Hepatocyte (in vitro differentiated cells): ENCODE data around the gene SPHK2. TPM values are rescaled to one million over a fixed set of nuclear protein-coding genes. Genes with fewer than 3 reads are reported as not detected.
"Not testable (repeated sequence)": the region's sequence is repeated elsewhere in the genome, so short reads cannot be mapped to it uniquely, and the experiment has no call there.

Source experiments
- DNase-seq: peaks from one replicate; pipeline ENCODE4 v3.0.0-alpha.2; 2016; ENCODE audit warnings: low spot score
- H2AFZ ChIP-seq: fragments of 200-600 bp; sonication (generic); 2 replicates; pipeline ENCODE4 v1.6.0; 2016; ENCODE audit warnings: antibody characterized with exemption, mild to moderate bottlenecking
- H3K27ac ChIP-seq: fragments of 200-600 bp; sonication (generic); 2 replicates; pipeline ENCODE4 v1.5.1; 2016; ENCODE audit warnings: mild to moderate bottlenecking
- H3K27me3 ChIP-seq: fragments of 200-600 bp; sonication (generic); 2 replicates; pipeline ENCODE4 v1.6.1; 2016
- H3K36me3 ChIP-seq: fragments of 200-600 bp; sonication (generic); replicated peaks from 2 replicates; pipeline ENCODE4 v1.5.1; 2016; ENCODE audit warnings: low read depth; ENCODE audit not compliant: insufficient read depth
- H3K4me1 ChIP-seq: fragments of 200-600 bp; sonication (generic); 2 replicates; pipeline ENCODE4 v1.5.1; 2016; ENCODE audit warnings: mild to moderate bottlenecking, moderate library complexity; ENCODE audit not compliant: insufficient read depth
- H3K4me2 ChIP-seq: fragments of 200-600 bp; sonication (generic); 2 replicates; pipeline ENCODE4 v1.6.0; 2016
- H3K4me3 ChIP-seq: fragments of 200-600 bp; sonication (generic); 2 replicates; pipeline ENCODE4 v1.5.1; 2016; ENCODE audit warnings: mild to moderate bottlenecking
- H3K79me2 ChIP-seq: fragments of 200-600 bp; sonication (generic); 2 replicates; pipeline ENCODE4 v1.6.0; 2017; ENCODE audit warnings: mild to moderate bottlenecking
- H3K9me2 ChIP-seq: fragments of 200-600 bp; sonication (generic); replicated peaks from 2 replicates; pipeline ENCODE4 v1.6.0; 2017; ENCODE audit warnings: mild to moderate bottlenecking; ENCODE audit not compliant: insufficient read depth
- H3K9me3 ChIP-seq: fragments of 200-600 bp; sonication (generic); 2 replicates; pipeline ENCODE4 v1.5.1; 2016; ENCODE audit warnings: low read depth, mild to moderate bottlenecking
- H4K20me1 ChIP-seq: fragments of 200-600 bp; sonication (generic); 2 replicates; pipeline ENCODE4 v1.6.0; 2016; ENCODE audit warnings: mild to moderate bottlenecking; ENCODE audit not compliant: insufficient read depth, poor library complexity, severe bottlenecking
- CTCF ChIP-seq: fragments of 200-600 bp; sonication (generic); IDR thresholded peaks from 2 replicates; pipeline ENCODE4 v1.5.1; 2016; ENCODE audit warnings: antibody characterized with exemption, mild to moderate bottlenecking; ENCODE audit not compliant: poor library complexity
- EZH2 ChIP-seq: fragments of 200-600 bp; sonication (generic); IDR thresholded peaks from 2 replicates; pipeline ENCODE4 v1.6.1; 2016; ENCODE audit warnings: antibody characterized with exemption, mild to moderate bottlenecking, borderline replicate concordance
- EZH2phosphoT487 ChIP-seq: fragments of 200-600 bp; sonication (generic); IDR thresholded peaks from one replicate; pipeline ENCODE4 v1.6.1; 2018; ENCODE audit warnings: antibody characterized with exemption, mild to moderate bottlenecking, low read depth, moderate library complexity; ENCODE audit not compliant: unreplicated experiment, severe bottlenecking
- WGBS: methylation state at CpG from one replicate; pipeline ENCODE4 v1.1.6; 2016; ENCODE audit warnings: low lambda C conversion rate; ENCODE audit errors: missing lambda C conversion rate; 5-methylcytosine and 5-hydroxymethylcytosine counted together
- polyA plus RNA-seq: library from polyadenylated mRNA; unstranded; fragments of >200 nt; fragmentation: Nextera tagmentation; extraction: Ambion mirVana; gene quantifications from 2 replicates; pipeline ENCODE4 v1.2.1, GENCODE V29; 2016
- total RNA-seq: library from RNA; depleted of rRNA; stranded (reverse); fragments of >200 nt; gene quantifications from 2 replicates; pipeline ENCODE4 v1.2.3, GENCODE V29; 2014

SPHK2 gene
- total and polyA plus RNA-seq, 2 experiments from 2014 or later = 39.4 to 56.7 TPM

- H3K27ac ChIP-seq = peak overlapping the region; percentile 62
These were observed 57.2 kb downstream of the SPHK2 start for GRCh38 chr19:48676487-48676886.

GRCh38 chr19:48676887-48677286 is 57.6 kb downstream of the SPHK2 start:
- peaks cover 10% of the 10 kb centered on the region for H3K4me1 ChIP-seq
- peak overlapping the region; percentile 62 for H3K27ac ChIP-seq
- no peak overlapping the region for H3K4me3 ChIP-seq
- no peaks in the 10 kb centered on the region for H3K36me3 ChIP-seq
- no peaks in the 10 kb centered on the region for H3K27me3 ChIP-seq
- no peak for TF ChIP-seq EZH2
- H3K4me2 ChIP-seq = no peak overlapping the region
- no peaks in the 10 kb centered on the region for H3K79me2 ChIP-seq
- DNase-seq = peak; percentile 47
- no peaks in the 10 kb centered on the region for H3K9me2 ChIP-seq
- no peaks in the 10 kb centered on the region for H3K9me3 ChIP-seq
- no peaks in the 10 kb centered on the region for H4K20me1 ChIP-seq
- no peak overlapping the region for H2AFZ ChIP-seq
- 82% methylated on average over 13 of the region's 13 CpGs for WGBS

More at GRCh38 chr19:48676487-48676886, 57.2 kb downstream of the SPHK2 start:
- H3K79me2 ChIP-seq = no peaks in the 10 kb centered on the region
- DNase-seq = no peak
- H3K36me3 ChIP-seq = no peaks in the 10 kb centered on the region
- no peak overlapping the region for H2AFZ ChIP-seq
- no peaks in the 10 kb centered on the region for H4K20me1 ChIP-seq
- whole genome bisulfite sequencing = 96% methylated on average over 17 of the region's 17 CpGs
- H3K4me3 ChIP-seq = no peak overlapping the region
- no peaks in the 10 kb centered on the region for H3K9me2 ChIP-seq
- H3K9me3 ChIP-seq = no peaks in the 10 kb centered on the region
- peaks cover 10% of the 10 kb centered on the region for H3K4me1 ChIP-seq
- TF ChIP-seq EZH2phosphoT487 = no peak
- TF ChIP-seq EZH2 = no peak
- TF ChIP-seq CTCF = no peak
- no peak overlapping the region for H3K4me2 ChIP-seq
- H3K27me3 ChIP-seq = no peaks in the 10 kb centered on the region

- Histone ChIP-seq H3K27ac (peak overlapping the region; percentile 62), H3K36me3 (no peaks in the 10 kb centered on the region), H2AFZ (no peak overlapping the region), H4K20me1 (no peaks in the 10 kb centered on the region), H3K9me2 (no peaks in the 10 kb centered on the region), H3K4me3 (no peak overlapping the region), H3K4me1 (peaks cover 10% of the 10 kb centered on the region), H3K9me3 (no peaks in the 10 kb centered on the region), H3K4me2 (no peak overlapping the region), H3K27me3 (no peaks in the 10 kb centered on the region), H3K79me2 (no peaks in the 10 kb centered on the region)
- 69% methylated on average over 4 of the region's 4 CpGs for WGBS
- no peak for TF ChIP-seq CTCF
- TF ChIP-seq EZH2 = no peak
- no peak for TF ChIP-seq EZH2phosphoT487
- peak; percentile 44 for DNase-seq
These were observed 58.9 kb downstream of the SPHK2 start for GRCh38 chr19:48678201-48678600.

- not testable (repeated sequence) for H2AFZ ChIP-seq, DNase-seq, H3K9me3 ChIP-seq, H3K27ac ChIP-seq, H3K9me2 ChIP-seq, H4K20me1 ChIP-seq, H3K4me2 ChIP-seq, H3K79me2 ChIP-seq, H3K4me3 ChIP-seq, H3K36me3 ChIP-seq, H3K27me3 ChIP-seq
- H3K4me1 ChIP-seq = peaks cover 18% of the 10 kb centered on the region
- WGBS = 95% methylated on average over 19 of the region's 19 CpGs
These were observed 60.7 kb downstream of the SPHK2 start for GRCh38 chr19:48680006-48680405.

Other genes starting within 250 kb of the SPHK2 start
- gene KDELR1, start 228.0 kb upstream of the SPHK2 start, total RNA-seq = 164 and 179 TPM in 2 replicates
- 278 and 288 TPM in 2 replicates for gene KDELR1, start 228.0 kb upstream of the SPHK2 start, polyA plus RNA-seq
- 0.40 and 1.00 TPM in 2 replicates for gene GRIN2D, start 225.8 kb upstream of the SPHK2 start, total RNA-seq
- 2.1 and 2.7 TPM in 2 replicates for gene GRIN2D, start 225.8 kb upstream of the SPHK2 start, polyA plus RNA-seq
- gene GRWD1, start 173.5 kb upstream of the SPHK2 start, total RNA-seq = 25.2 and 25.9 TPM in 2 replicates
- gene GRWD1, start 173.5 kb upstream of the SPHK2 start, polyA plus RNA-seq = 33.1 and 36.6 TPM in 2 replicates
- 0.12 and 0.70 TPM in 2 replicates for gene KCNJ14, start 163.9 kb upstream of the SPHK2 start, total RNA-seq
- 0.32 and 1.1 TPM in 2 replicates for gene KCNJ14, start 163.9 kb upstream of the SPHK2 start, polyA plus RNA-seq
- 63.1 and 69.6 TPM in 2 replicates for gene CYTH2, start 150.1 kb upstream of the SPHK2 start, total RNA-seq
- 80.1 and 106 TPM in 2 replicates for gene CYTH2, start 150.1 kb upstream of the SPHK2 start, polyA plus RNA-seq
- gene LMTK3, start 107.7 kb upstream of the SPHK2 start, total RNA-seq = 2.1 and 3.7 TPM in 2 replicates
- gene LMTK3, start 107.7 kb upstream of the SPHK2 start, polyA plus RNA-seq = 1.3 and 2.1 TPM in 2 replicates
- not detected in 2 replicates for gene SULT2B1, start 67.3 kb upstream of the SPHK2 start, total RNA-seq
- gene SULT2B1, start 67.3 kb upstream of the SPHK2 start, polyA plus RNA-seq = 0.43 and 0.79 TPM in 2 replicates
- gene SPACA4, start 12.8 kb upstream of the SPHK2 start, total RNA-seq = not detected in 2 replicates
- gene SPACA4, start 12.8 kb upstream of the SPHK2 start, polyA plus RNA-seq = 0.30 TPM in 1 of 2 replicates, not detected in the other
- gene FAM83E, start 4.4 kb upstream of the SPHK2 start, total RNA-seq = 13.8 and 22.2 TPM in 2 replicates
- 12.4 and 16.1 TPM in 2 replicates for gene FAM83E, start 4.4 kb upstream of the SPHK2 start, polyA plus RNA-seq
- 1,372 and 1,462 TPM in 2 replicates for gene RPL18, start 328 bp upstream of the SPHK2 start, total RNA-seq
- 616 and 623 TPM in 2 replicates for gene RPL18, start 328 bp upstream of the SPHK2 start, polyA plus RNA-seq
- 3.9 and 5.4 TPM in 2 replicates for gene DBP, start 17.9 kb downstream of the SPHK2 start, total RNA-seq
- gene DBP, start 17.9 kb downstream of the SPHK2 start, polyA plus RNA-seq = 11.8 and 20.4 TPM in 2 replicates
- gene CA11, start 26.7 kb downstream of the SPHK2 start, total RNA-seq = 11.7 and 12.0 TPM in 2 replicates
- 43.6 and 48.6 TPM in 2 replicates for gene CA11, start 26.7 kb downstream of the SPHK2 start, polyA plus RNA-seq
- 0.08 TPM in 1 of 2 replicates, not detected in the other for gene NTN5, start 53.5 kb downstream of the SPHK2 start, total RNA-seq
- gene NTN5, start 53.5 kb downstream of the SPHK2 start, polyA plus RNA-seq = 0.33 and 0.60 TPM in 2 replicates
- 12.4 and 13.4 TPM in 2 replicates for gene FUT2, start 76.5 kb downstream of the SPHK2 start, total RNA-seq
- 14.4 and 16.9 TPM in 2 replicates for gene FUT2, start 76.5 kb downstream of the SPHK2 start, polyA plus RNA-seq
- 2.2 and 2.3 TPM in 2 replicates for gene MAMSTR, start 100.2 kb downstream of the SPHK2 start, total RNA-seq
- gene MAMSTR, start 100.2 kb downstream of the SPHK2 start, polyA plus RNA-seq = 5.2 and 7.5 TPM in 2 replicates
- gene RASIP1, start 121.1 kb downstream of the SPHK2 start, total RNA-seq = 1.1 and 4.2 TPM in 2 replicates
- 1.9 and 3.6 TPM in 2 replicates for gene RASIP1, start 121.1 kb downstream of the SPHK2 start, polyA plus RNA-seq
- gene IZUMO1, start 127.4 kb downstream of the SPHK2 start, total RNA-seq = 0.40 and 0.57 TPM in 2 replicates
- gene IZUMO1, start 127.4 kb downstream of the SPHK2 start, polyA plus RNA-seq = 0.52 and 1.3 TPM in 2 replicates
- gene FUT1, start 133.1 kb downstream of the SPHK2 start, total RNA-seq = 2.4 TPM in 2 replicates
- gene FUT1, start 133.1 kb downstream of the SPHK2 start, polyA plus RNA-seq = 4.3 and 5.2 TPM in 2 replicates
- not detected in 2 replicates for gene FGF21, start 136.0 kb downstream of the SPHK2 start, total RNA-seq
- not detected in 2 replicates for gene FGF21, start 136.0 kb downstream of the SPHK2 start, polyA plus RNA-seq
- gene BCAT2, start 191.5 kb downstream of the SPHK2 start, total RNA-seq = 39.6 and 44.2 TPM in 2 replicates
- 84.6 and 122 TPM in 2 replicates for gene BCAT2, start 191.5 kb downstream of the SPHK2 start, polyA plus RNA-seq
- gene HSD17B14, start 217.0 kb downstream of the SPHK2 start, total RNA-seq = 64.1 and 67.6 TPM in 2 replicates
- 91.9 and 107 TPM in 2 replicates for gene HSD17B14, start 217.0 kb downstream of the SPHK2 start, polyA plus RNA-seq
- gene PLEKHA4, start 249.1 kb downstream of the SPHK2 start, total RNA-seq = 7.3 and 8.3 TPM in 2 replicates
- 15.1 and 25.8 TPM in 2 replicates for gene PLEKHA4, start 249.1 kb downstream of the SPHK2 start, polyA plus RNA-seq